GM19043 (cell line): ENCODE data around the gene DBNDD1.
"Not testable (repeated sequence)": the region's sequence is repeated elsewhere in the genome, so short reads cannot be mapped to it uniquely, and the experiment has no call there.

Source experiments
- ATAC-seq: cut with Tn5 transposase; IDR thresholded peaks from one replicate; pipeline ENCODE4 v1.9.1; 2021; ENCODE audit warnings: low read depth; ENCODE audit not compliant: unreplicated experiment

The DBNDD1 gene

GRCh38 chr16:89994389-89994720 is 24.9 kb downstream of the DBNDD1 start:
- ATAC-seq: no peak

- no peak for ATAC-seq
Observed at GRCh38 chr16:89993971-89994370, 25.3 kb downstream of the DBNDD1 start.

DNA sequence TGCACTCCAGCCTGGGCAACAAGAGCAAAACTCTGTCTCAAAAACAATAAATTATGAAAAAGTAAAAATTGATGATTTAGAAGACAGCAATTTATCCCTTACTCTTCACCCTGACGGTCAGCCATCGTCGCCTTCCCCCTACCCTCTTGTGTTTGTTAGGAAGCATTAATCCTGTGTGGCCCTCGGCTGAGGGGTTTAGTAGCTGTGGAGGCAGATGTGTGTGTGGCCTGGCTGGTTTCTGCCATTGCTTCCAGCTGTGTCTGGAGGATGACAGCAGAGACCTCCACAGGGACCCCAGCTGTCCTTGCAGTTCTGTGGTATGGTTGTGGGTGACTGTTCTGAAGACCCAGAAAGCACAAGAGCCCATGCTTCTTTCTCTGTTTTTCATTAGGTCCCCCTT is 25.9 kb downstream of the DBNDD1 start:
- no peak for ATAC-seq

GRCh38 chr16:89990799-89991198 is 28.5 kb downstream of the DBNDD1 start:
- no peak for ATAC-seq

DNA sequence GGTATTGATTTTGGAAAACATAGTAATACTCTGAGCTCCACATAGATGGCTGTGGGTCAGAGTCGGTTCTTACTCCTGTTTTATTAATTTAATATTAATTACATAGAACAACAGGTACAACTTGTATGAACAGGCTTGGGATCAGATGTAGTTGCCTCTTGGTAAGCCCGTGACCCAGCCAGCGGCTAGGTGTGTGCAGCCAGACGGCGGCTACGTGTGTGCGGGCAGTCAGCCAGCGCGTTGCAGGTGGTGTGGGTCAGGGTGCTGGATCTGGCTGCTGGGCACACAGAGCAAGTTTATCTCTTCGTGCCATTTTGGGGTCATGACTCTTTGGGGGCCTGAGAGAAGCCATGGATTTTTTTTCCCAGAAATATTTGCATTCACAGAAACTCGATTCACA is 30.3 kb downstream of the DBNDD1 start:
- no peak for ATAC-seq

DNA sequence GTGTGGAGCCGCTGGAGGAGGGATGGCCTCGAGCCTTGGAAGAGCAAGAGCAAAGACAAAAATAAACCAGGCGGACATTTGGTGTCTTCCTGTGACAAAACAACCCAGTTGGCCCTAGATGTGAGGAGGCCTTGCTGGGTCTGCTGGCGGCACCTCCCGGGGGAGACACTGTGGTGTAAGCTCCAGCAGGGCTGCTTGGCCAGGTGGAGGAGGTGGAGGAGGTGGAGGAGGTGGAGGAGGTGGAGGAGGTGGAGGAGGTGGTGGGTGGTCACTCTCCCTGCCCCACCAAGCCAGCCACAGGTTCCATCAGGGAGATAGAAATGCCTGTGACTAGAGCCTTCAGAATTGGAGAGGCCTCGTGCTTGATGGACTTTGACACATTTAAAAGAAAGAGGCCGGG is 32.1 kb downstream of the DBNDD1 start:
- ATAC-seq: no peak

- no peak for ATAC-seq
Observed at GRCh38 chr16:89986600-89986999, 32.7 kb downstream of the DBNDD1 start.

- no peak for ATAC-seq
Observed at GRCh38 chr16:89985219-89985618, 34.0 kb downstream of the DBNDD1 start.

DNA sequence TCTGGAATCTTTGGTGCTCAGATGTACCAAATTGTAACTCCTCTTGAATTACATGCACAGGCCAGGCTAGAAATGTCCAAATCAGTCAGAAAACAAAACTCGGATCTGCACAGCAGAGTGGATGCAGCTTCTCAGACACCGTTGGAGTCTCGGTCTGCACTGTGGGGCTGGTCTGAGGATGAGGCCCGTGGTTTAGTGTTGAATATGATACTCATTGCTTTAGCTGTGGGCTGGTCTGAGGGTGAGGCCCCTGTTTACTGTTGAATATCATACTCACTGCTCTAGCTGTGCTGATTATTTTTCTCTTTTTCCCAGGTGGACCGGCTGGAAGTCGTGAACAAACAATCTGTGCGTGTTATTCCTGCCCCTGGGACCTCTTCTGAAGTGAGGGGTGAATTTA is 35.0 kb downstream of the DBNDD1 start:
- no peak for ATAC-seq

DNA sequence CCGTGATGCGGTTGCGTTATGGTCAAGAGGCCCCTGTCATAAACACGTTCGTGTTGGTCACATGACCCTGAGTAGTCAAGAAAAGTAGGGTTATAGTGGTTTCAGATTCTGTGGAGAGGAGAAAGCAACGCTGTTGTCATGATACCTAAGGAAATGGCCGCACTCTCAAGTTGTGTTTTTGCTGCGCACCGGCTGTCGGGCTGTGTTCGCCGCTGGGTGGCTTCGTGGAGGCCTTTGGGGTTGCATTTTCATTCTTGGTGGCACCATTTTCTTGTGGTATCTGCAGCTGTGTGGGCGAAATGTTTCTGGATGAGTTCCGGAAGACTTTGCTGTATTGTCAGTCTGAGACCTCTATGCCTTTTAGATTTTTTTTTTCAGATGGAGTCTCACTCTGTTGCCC is 35.7 kb downstream of the DBNDD1 start:
- no peak for ATAC-seq

DNA sequence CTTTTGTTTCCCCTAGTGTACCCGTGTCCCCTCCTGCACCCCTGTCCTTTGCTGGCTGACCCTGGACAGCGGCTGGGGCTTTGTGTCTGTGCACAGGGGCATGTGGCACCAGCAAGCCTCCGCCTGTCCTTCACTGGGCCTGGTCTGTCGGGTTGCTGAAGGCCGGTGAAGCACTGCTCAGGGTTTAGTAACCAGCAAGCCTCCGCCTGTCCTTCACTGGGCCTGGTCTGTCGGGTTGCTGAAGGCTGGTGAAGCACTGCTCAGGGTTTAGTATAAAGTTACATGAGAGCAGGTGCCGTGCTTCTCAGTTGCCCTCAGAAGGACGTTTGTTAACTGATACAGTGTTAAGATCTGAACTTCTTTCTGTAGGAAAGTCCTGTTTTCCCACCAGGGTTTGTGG is 36.9 kb downstream of the DBNDD1 start:
- no peak for ATAC-seq

- ATAC-seq: no peak
Observed at GRCh38 chr16:89981414-89981813, 37.8 kb downstream of the DBNDD1 start.

DNA sequence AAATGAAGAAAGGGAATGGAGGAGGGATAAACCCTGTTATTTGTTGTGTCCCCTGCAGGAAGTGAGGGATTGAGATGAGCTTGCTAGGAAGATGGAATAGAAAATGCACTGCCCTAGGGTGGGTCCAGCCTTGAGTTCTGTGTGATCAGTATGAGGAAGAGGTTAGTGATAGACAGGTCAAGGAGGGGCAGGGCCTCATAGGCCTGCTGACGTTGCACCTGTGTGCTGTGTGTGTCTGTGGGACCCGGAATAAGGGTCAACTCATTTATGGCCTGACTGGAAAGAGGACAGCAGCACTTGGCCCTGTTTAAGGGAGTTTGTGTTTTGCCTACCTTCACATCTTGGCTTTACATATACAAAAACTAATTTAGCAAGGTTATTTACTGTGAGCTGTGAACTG is 44.4 kb downstream of the DBNDD1 start:
- ATAC-seq: no peak

DNA sequence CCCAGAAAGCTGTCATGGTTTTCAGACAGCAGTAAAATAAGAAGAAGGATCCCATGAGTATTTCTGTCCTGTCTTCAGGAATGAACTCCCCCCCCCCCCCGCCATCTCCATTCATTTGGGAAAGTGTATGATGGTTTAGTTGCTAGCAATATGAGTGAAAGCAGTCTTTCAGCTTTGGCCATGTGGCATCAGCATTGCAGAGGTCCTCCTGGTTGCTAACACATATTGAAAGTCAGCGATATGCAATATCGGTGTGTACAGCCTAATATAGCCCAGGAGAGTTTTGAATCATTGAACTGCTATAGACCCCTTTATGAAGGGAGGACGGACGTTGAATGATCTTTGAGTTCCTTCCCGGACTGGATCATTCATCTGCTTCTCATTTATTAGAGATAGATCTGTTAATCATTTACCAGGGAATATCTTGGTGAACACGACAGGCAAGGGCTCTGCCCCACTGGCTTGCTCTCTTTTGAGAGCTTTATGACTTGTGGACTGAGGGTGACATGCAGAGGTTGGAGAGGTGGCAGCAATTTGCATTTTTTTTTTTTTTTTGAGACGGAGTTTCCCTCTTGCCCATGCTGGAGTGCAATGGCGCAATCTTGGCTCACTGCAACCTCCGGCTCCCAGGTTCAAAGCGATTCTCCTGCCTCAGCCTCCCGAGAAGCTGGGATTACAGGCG is 45.5 kb downstream of the DBNDD1 start:
- no peak for ATAC-seq

DNA sequence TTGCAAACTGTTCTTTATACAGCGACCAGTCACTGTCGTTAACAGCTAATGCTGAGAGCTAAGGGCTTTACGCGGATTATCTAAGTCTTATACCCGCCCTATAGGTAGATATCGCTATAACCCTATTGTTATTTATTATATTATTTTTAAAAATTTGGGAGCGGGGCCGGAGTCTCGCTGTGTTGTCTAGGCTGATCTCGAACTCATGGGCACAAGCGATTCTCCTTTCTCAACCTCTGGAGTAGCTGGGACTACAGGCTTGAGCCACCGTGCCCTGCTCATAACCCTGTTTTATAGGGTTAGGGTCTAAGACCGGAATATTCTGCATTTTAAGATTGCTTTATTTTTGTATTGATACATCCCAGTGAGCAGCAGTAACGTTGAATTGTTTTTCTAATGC is 46.0 kb downstream of the DBNDD1 start:
- ATAC-seq: no peak

- ATAC-seq: peak; percentile 84
Observed at GRCh38 chr16:89972244-89973234, 46.7 kb downstream of the DBNDD1 start.

GRCh38 chr16:89971495-89972243 is 47.6 kb downstream of the DBNDD1 start:
- ATAC-seq: no peak

DNA sequence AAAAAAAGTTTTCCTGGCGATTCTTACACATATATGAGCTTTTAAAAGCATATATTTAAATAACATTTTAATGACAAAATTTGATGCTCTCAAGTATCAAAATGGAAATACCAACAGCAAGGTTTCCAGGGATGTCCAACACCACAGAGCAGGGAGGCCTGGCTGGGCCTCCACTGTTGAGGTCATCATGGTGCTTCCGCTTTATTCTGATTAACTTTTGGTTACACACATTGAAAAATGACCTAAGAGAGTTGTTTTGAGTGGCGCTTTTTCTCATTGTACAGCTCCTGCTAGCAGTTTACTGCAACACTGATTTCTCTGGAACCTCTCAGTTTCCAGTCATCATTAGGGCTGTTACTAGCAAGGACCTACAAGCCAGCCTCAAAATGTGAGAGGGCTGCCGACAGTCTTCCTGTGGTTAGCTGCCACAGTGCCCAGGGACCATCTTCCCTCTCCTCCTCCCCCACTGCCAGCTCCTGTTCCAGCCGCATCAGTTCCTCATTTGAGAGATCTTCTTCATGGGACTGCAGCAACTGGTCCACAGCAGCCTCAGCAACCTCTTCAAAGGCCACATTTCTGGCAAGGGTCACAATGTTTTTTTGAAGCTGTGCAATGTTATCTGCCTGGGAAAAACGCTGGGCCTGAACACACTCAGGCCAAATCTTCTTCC is 49.4 kb downstream of the DBNDD1 start:
- no peak for ATAC-seq

DNA sequence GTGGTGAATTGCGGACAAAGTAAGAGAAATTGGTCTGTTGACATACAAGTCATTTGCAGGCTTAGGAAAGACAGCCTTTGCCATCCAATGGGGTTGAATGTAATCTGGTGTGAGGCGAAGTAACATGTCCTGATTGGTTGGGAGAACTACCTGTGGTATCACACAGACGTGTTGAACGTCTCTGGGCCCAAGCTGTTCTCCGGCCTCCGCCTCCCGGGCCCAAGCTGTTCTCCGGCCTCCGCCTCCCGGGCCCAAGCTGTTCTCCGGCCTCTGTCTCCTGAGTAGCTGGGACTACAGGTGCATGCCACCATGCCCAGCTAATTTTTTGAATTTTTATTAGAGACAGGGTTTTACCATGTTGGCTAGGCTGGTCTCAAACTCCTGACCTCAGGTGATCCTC is 51.2 kb downstream of the DBNDD1 start:
- not testable (repeated sequence) for ATAC-seq

GRCh38 chr16:89967436-89967835 is 51.8 kb downstream of the DBNDD1 start:
- ATAC-seq: not testable (repeated sequence)

- no peak for ATAC-seq
Observed at GRCh38 chr16:89966756-89967155, 52.5 kb downstream of the DBNDD1 start.
